ENCODE measurements around the gene POLG2. TPM values are rescaled to one million over a fixed set of nuclear protein-coding genes. Genes with fewer than 3 reads are reported as not detected.

Gene POLG2
- total and polyA plus RNA-seq, 10 of the 15 experiments (the other 5 are each of a cell fraction or from before 2014, with no cell fraction given) = 10.2 to 27.7 (median 22.2) TPM

GRCh38 chr17:64496786-64497564 lies at the start of gene POLG2 (continued):
- TF ChIP-seq WRNIP1 (IDR thresholded peaks at IDR 0.05; ENCODE audit: borderline replicate concordance, low read depth, low read length) (no peak), ZBTB4 (CRISPR knock-in tag; IDR thresholded peaks at IDR 0.05) (no peak), CHD4 (IDR thresholded peaks at IDR 0.05) (no peak), POLR2AphosphoS5 (IDR thresholded peaks at IDR 0.05; ENCODE audit: low read length) (peak; percentile 92), ZBED1 (IDR thresholded peaks at IDR 0.05; ENCODE audit: borderline replicate concordance) (peak; percentile 86), NFYA (IDR thresholded peaks at IDR 0.05; ENCODE audit: borderline replicate concordance, low read depth, low read length) (no peak), NR2F1 (conservative IDR thresholded peaks at IDR 0.05) (0 out of 2 replicates have a peak, but pooled peaks have one; percentile 11), MLLT1 (IDR thresholded peaks at IDR 0.05) (peak; percentile 76; the same call in 1 of the 2 replicates), USF2 (IDR thresholded peaks at IDR 0.05; ENCODE audit: borderline replicate concordance, low read depth, low read length) (no peak), ZNF384 (IDR thresholded peaks at IDR 0.05; ENCODE audit: borderline replicate concordance, low read depth, low read length) (no peak), SPI1 (IDR thresholded peaks at IDR 0.05; ENCODE audit: borderline replicate concordance, insufficient read depth, low read depth, low read length) (no peak), ESRRA (IDR thresholded peaks at IDR 0.05; ENCODE audit: low read length) (no peak), BCLAF1 (IDR thresholded peaks at IDR 0.05) (no peak), PKNOX1 (IDR thresholded peaks at IDR 0.05) (peak; percentile 91), CEBPZ (IDR thresholded peaks at IDR 0.05; ENCODE audit: low read depth, low read length) (no peak)

Data from GM12878 (cell line).